ENCODE results near the gene LSM8.
"Not testable (repeated sequence)": the region's sequence is repeated elsewhere in the genome, so short reads cannot be mapped to it uniquely, and the experiment has no call there.

LSM8 gene

DNA sequence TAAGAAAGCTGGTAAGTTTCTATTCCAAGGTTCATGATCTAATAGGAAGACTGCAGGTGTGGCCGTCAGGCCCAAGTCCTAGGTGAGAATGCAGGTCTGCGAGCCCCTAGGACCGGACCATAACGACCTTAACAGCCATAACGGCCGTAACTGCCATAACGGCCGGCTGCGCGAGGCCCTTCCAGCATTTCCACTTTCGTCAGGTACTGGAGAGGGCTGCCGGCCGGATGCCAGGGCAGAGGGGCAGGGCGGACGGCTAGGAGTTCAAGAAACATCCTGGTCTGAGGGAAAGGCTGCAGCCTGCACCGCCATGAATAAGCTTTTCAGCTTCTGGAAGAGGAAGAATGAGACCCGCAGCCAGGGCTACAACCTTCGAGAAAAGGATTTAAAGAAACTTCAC lies 40.6 kb downstream of the LSM8 start, which contains the start of gene ANKRD7:
Gene ANKRD7 (plus strand): TSS at position 184 of the 400 bp plus-strand sequence. CDS start 127 bp downstream, at position 311.
- TF ChIP-seq, protein P1, sequence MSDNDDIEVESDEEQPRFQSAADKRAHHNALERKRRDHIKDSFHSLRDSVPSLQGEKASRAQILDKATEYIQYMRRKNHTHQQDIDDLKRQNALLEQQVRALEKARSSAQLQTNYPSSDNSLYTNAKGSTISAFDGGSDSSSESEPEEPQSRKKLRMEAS (IDR thresholded peaks at IDR 0.05; ENCODE audit: low read depth, low read length), result no peak
- TF ChIP-seq, protein P2, sequence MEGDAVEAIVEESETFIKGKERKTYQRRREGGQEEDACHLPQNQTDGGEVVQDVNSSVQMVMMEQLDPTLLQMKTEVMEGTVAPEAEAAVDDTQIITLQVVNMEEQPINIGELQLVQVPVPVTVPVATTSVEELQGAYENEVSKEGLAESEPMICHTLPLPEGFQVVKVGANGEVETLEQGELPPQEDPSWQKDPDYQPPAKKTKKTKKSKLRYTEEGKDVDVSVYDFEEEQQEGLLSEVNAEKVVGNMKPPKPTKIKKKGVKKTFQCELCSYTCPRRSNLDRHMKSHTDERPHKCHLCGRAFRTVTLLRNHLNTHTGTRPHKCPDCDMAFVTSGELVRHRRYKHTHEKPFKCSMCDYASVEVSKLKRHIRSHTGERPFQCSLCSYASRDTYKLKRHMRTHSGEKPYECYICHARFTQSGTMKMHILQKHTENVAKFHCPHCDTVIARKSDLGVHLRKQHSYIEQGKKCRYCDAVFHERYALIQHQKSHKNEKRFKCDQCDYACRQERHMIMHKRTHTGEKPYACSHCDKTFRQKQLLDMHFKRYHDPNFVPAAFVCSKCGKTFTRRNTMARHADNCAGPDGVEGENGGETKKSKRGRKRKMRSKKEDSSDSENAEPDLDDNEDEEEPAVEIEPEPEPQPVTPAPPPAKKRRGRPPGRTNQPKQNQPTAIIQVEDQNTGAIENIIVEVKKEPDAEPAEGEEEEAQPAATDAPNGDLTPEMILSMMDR (IDR thresholded peaks at IDR 0.05; ENCODE audit: low read depth, low read length), result no peak
- no peak for TF ChIP-seq POLR2A (IDR thresholded peaks at IDR 0.05; ENCODE audit: extremely low read depth, insufficient read length)
- no peak for DNase-seq (ENCODE audit: low read depth)
- H3K4me3 ChIP-seq (ENCODE audit: low read depth, low read length), result no peak within 1 kb of the TSS

DNA sequence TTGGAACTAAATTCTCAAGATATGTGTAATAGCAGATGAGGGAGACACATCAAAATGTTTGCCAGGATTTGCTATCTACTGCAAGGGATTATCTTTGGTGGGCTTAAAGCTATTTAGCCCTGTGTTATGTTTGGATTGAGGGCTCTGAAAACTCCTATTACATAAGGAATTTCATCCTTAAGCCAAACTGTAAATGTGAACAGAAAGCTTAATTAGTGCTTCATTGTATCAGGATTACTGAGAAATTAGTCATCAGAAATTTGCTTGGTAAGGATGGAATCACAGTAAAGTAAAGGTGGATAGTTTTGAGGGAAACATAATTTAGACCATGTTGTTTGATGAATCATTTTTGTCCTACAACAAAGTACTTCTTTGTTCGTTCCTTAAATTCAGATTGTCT lies 48.9 kb downstream of the LSM8 start:
- H3K4me3 ChIP-seq (ENCODE audit: low read depth, low read length), result no peak overlapping the region
- TF ChIP-seq, protein P1 (IDR thresholded peaks at IDR 0.05; ENCODE audit: low read depth, low read length), result no peak
- TF ChIP-seq, protein P2 (IDR thresholded peaks at IDR 0.05; ENCODE audit: low read depth, low read length), result no peak
- DNase-seq (ENCODE audit: low read depth), result no peak

DNA sequence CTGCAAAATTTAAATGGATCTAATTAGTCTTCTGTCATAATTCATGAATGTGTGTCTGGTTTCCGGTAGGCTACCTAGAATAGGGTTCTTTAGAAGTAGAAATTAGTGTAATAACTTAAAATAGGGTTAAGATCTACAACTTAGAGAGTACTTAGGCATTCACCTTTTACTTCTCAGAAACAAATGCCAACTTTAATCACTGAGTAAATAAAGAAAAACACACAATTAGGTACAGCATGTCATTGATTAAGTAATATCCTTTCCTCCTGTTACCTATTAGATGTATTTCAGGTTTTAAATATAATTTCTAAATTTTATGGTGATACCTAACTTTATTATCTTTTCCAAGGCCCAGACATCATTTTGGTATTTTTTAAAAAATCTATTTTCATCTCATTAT lies 49.8 kb downstream of the LSM8 start:
- no peak overlapping the region for H3K4me3 ChIP-seq (ENCODE audit: low read depth, low read length)
- DNase-seq (ENCODE audit: low read depth), result no peak
- TF ChIP-seq MYC (IDR thresholded peaks at IDR 0.05; ENCODE audit: low read depth, low read length) (no peak), POLR2A (IDR thresholded peaks at IDR 0.05; ENCODE audit: extremely low read depth, insufficient read length) (no peak)
- TF ChIP-seq, protein P2 (IDR thresholded peaks at IDR 0.05; ENCODE audit: low read depth, low read length), result no peak
- TF ChIP-seq, protein P1 (IDR thresholded peaks at IDR 0.05; ENCODE audit: low read depth, low read length), result no peak

DNA sequence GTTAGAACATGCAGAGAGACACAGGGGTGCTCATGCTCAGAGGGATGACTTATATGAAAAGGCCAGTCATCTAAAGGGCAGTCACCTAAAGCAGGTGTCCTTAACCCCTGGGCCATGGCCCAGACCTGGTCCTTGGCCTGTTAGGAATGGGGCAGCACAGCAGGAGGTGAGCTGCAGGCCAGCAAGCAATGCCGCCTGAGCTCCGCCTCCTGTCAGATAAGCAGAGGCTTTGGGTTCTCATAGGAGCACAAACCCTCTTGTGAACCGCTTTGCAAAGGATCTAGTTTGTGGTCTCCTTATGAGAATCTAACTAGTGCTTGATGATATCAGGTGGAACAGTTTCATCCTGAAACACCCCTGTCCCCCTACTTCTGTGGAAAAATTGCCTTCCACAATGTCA lies 55.0 kb downstream of the LSM8 start:
- TF ChIP-seq, protein P2 (IDR thresholded peaks at IDR 0.05; ENCODE audit: low read depth, low read length), result no peak
- TF ChIP-seq MYC (IDR thresholded peaks at IDR 0.05; ENCODE audit: low read depth, low read length), result no peak
- TF ChIP-seq, protein P1 (IDR thresholded peaks at IDR 0.05; ENCODE audit: low read depth, low read length), result no peak
- no peak for TF ChIP-seq POLR2A (IDR thresholded peaks at IDR 0.05; ENCODE audit: extremely low read depth, insufficient read length)
- no peak overlapping the region for H3K4me3 ChIP-seq (ENCODE audit: low read depth, low read length)
- no peak for DNase-seq (ENCODE audit: low read depth)

DNA sequence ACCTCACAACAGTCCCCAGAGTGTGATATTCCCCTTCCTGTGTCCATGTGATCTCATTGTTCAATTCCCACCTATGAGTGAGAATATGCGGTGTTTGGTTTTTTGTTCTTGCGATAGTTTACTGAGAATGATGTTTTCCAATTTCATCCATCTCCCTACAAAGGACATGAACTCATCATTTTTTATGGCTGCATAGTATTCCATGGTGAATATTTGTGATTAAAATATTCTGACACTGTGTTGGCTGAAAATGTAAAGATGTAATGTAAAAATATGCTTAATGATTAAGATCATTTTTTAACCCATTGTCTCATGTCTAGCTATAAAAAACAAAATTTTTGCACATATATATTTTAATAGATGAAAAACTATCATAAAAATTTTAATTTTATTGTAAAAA lies 56.4 kb downstream of the LSM8 start:
- not testable (repeated sequence) for H3K4me3 ChIP-seq (ENCODE audit: low read depth, low read length); DNase-seq (ENCODE audit: low read depth)

Data from NB4 (cell line).